Measurements from ENCODE around the gene TRIM67. TPM values are rescaled to one million over a fixed set of nuclear protein-coding genes. Genes with fewer than 3 reads are reported as not detected.

TRIM67 gene
- total RNA-seq, 1 donor from 2014 or later = 0.10 TPM

GRCh38 chr1:231183639-231184590 is 22.1 kb downstream of the TRIM67 start:
- no peak for DNase-seq

DNA sequence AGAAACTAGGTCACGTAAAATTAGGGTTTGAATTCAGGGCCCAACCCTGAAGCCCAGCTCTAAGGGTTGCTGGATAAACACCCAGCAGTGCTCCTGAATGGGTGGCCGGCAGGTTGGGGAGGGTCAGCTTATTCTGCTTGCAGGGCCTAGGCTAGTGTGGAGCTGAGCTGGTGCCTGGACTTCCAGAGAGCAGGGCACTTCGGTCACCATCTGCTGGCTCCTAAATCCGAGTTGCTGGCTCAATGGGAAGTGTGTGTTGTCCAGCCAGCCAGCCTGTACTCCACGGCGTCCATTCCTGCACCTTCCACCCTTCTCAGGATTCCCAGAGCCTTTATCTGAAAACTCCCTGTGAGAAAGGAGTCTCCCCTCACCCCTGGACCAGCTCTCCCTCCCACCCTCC is 23.0 kb downstream of the TRIM67 start:
- no peak for DNase-seq

GRCh38 chr1:231185391-231185790 is 23.5 kb downstream of the TRIM67 start:
- DNase-seq = no peak

DNA sequence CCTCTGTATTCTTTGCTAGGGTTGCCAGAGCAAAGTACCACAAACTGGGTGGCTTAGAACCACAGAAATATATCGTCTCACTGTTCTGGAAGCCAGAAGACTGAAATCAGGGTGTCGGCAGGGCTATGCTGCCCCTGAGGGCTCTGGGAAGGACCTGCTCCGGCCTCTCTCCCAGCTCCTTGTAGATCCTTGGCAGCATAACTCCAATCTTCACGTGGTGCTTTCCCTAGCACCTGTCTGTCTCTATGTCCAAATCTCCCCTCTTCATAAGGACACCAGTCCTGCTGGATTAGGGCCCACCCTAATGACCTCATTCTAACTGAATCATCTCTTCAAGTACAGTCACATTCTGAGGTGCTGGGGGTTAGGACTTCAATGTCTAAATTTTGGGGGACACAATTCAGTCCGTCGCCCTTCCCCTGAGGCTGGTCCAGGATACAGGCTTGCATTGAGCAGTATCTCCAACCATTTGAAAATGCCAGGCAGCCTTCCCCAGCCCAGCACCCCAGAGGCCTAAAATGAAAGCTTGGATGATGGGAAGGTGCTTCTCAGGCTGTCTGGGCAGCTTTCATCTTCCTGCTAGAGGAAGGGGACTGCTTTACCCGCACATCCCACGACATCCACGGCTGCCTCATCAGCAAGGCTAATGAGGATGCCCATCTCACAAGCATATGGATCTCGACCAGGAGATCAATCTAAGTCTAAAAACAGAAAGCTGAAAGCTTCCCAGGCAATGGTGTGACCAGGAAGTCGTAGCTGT is 24.7 kb downstream of the TRIM67 start:
- DNase-seq = no peak

GRCh38 chr1:231187571-231187970 is 25.7 kb downstream of the TRIM67 start:
- no peak for DNase-seq

DNA sequence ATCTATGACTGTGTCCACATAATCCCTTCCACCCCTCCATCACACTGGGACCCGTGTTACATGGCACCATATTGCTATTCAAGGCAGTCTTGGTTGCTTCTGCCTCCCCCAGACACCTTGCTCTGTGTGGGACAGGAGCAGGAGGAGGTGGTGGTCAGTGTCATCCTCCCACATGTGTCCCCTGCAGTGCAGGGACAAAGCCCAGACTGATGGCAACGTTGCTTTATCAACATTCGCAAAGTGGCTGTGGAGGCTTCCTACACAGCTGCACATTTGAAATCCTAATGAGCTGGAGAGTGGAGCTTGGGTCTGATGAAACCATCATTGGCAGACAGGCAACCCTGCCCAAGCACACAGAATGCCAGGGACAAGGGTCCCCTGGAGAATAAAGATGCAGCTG is 26.2 kb downstream of the TRIM67 start:
- no peak for DNase-seq

DNA sequence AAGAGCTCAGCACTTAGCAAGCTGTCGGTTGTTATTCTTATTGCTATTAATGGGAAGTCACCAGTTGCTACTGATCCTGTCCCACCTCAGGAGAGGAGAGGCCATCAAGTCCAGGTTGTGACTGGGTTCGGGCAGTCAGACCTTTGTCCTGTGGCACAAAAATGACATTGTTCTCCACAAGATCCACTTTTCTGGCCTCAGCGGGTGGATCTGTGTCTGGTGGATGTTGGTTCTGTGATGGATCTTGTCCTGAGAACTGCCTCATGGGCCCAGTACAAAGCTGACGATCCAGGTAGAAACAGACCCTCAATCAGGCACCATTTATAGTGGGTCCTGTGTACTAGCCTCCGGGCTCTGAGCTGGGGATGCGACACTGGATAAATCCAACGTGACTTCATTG is 26.9 kb downstream of the TRIM67 start:
- DNase-seq = no peak

- DNase-seq = no peak
These were observed 27.9 kb downstream of the TRIM67 start for GRCh38 chr1:231189683-231190270.

DNA sequence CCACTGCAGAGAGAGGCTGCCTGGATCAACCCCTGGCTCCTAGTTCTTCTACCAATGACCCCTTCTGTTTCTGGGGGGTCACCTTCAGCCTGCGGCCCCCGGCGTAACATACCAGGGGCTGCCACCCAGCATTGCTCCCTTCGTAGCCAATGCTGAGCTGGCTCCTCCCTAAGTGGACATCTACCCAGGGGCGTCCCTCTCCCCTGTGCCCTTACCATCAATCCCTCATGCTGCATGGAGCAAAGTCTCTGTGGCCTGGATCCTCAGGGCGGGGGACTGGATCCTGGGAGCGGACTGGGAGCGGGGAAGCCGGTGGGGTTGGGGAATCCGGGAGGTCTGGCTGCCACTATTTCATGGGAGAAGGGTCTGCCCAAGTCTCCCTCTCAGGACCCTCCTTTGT is 28.6 kb downstream of the TRIM67 start:
- DNase-seq = no peak

DNA sequence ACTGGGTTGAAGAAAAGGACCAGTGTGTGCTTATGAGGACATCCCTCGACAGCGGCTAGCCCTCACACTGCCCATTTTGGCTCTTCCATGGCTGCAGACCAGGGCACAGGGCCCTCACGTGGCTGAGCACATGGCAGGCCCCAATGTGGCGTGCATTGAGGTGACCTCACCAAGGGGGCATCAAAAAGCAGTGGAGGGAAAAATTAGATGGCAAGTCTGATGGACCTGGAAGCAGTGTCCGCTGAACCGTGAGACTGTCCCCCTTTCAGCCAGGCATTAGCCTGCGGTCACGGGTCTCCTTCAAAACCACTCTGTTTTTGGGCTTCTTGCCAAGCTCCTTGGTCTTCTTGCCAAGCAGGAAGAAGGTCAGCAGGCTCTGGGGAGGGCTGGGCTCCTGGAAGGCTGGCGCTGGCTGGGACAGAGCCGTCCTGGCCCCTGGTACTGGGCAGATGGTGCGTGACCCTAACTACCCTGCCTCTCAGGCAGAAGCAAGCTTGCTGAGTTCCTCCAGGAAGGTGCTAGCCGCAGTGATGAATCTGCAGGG is 30.8 kb downstream of the TRIM67 start:
- peak; percentile 41 for DNase-seq

GRCh38 chr1:231193710-231194340 is 32.0 kb downstream of the TRIM67 start:
- DNase-seq = no peak

DNA sequence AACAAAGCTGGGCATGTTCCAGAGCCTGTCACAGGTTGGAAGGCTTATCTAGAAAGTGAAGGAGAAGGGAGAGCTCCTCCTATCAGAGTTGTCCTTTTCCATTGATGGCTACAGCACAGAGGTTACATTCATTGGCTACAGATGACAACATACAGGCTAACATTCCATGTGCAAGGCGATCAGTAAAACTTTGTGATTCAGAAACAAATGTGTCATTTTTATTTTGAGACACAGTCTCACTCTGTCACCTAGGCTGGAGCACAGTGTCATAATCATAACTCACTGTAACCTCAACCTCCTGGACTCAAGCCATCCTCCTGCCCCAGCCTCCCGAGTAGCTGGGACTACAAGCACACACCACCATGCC is 32.6 kb downstream of the TRIM67 start:
- no peak for DNase-seq

DNA sequence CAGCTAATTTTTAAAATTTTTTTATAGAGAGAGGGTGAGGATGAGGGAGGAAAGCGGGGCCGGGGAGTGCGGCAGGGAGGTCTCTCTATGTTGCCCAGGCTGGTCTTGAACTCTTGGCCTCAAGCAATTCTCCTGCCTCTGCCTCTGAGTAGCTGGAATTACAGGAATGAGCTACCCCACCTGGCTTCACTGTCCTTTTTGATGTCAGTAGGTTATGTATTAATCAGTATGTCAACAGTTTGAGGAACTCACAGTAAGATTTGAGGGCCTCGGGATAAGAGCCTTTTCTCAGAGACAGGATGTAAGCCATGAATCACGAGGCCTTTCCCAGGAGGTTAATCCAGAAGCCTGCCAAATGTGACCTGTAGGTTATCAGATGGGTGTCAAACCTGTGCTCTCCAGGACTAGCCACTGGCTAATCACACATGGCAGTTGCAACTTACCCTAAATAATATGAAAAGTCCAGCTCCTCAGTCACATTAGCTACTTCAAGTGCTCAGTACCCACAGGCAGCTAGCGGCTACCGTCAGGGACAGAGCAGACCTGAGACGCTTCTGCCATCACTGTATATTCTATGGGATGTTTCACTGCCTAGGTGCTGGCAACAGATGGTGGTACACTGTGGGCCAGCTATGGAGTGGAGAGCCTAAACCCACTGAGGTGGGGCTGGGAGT is 33.1 kb downstream of the TRIM67 start:
- no peak for DNase-seq

- DNase-seq = no peak
These were observed 34.4 kb downstream of the TRIM67 start for GRCh38 chr1:231196307-231196706.

- DNase-seq = no peak
These were observed 34.9 kb downstream of the TRIM67 start for GRCh38 chr1:231196728-231197127.

DNA sequence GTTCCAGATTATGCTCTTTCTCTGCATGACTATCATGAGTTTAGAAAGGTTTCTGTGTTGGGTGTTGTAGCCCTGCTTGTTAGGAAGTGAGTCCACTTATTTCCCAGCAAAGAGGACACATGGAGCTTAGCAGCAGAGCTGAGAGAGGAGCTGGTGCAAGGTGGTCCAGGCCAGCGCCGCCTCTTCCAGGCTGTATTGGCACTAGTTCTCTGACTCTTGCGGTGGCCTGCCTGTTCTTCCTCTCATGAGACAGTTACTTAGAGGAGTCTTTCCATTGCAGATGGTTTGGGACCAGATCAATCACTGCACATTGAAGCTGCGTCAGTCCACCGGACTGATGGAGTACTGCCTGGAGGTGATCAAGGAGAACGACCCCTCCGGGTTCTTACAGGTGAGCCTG is 38.0 kb downstream of the TRIM67 start:
- DNase-seq = no peak

DNA sequence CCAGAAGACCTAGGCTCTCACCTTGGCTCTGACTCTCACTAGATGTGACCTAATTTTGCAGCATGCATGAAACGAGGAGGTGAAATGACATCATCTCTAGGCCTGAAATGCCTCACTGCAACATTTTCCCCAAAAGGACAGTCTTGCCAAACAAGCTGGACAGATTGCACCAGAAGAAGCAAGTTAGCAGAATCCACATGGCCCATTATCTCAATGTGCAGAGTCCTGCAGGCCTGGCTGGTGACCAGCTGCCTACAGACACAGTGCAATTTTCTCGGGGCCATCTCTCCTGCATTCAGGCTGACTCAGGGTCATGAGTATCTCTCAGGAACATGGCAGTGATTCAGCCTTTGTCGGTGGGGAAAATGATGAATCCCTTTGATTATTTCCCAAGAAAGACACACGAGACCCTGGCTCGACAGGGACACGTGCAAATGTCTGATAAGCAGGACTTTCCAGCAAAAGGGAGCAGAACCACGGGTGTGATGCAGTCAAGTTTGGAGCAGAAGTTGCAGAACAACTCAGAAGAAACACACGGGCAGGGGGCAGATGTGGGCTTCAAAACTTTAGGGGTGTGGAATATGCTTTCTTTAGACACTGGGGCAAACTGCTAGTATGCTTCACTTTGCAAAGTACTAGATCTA is 38.7 kb downstream of the TRIM67 start:
- DNase-seq = no peak

DNA sequence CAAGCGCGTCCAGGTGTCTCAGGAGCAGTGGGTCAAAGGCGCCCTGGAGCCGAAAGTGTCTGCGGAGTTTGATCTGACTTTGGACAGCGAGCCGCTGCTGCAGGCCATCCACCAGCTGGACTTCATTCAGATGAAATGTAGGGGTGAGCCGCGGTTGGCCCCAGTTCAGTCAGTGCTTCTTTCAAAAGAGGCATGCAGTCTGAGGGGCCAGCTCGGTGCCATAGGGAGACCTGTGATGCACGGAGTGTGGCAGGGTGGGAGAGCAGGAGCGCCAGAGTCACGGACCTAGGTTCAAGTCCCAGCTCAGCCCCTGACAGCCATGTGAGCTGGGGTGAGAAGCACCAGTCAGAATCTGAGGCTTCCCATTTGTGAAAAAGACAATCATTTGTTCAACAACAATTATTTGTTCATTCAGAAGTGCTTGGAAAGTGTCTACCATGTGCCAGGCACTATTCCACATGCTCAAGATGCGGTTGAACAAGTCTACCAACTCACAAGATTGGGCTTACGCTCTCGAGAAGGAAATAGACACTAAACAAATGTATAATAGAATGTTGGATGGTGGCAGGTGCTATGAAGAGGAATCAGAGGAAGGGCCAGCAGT is 39.6 kb downstream of the TRIM67 start:
- no peak for DNase-seq

GRCh38 chr1:231201979-231202633 is 40.2 kb downstream of the TRIM67 start:
- no peak for DNase-seq

All from tongue (tissue), 2 donors.